HPDE6-E6E7 (cell line): ENCODE data around the gene NT5C2.
A peak's percentile ranks its signal among the peaks of the same experiment; 100 is the strongest.
"Not testable (repeated sequence)": the region's sequence is repeated elsewhere in the genome, so short reads cannot be mapped to it uniquely, and the experiment has no call there.

Source experiments
- DNase-seq: peaks from one replicate; pipeline ENCODE4 v3.0.0; 2011; ENCODE audit warnings: missing footprints; ENCODE audit errors: extremely low spot score

The NT5C2 gene

GRCh38 chr10:103193107-103193819, at the start of gene NT5C2:
Gene NT5C2 (minus strand): TSS chr10:103193272. CDS start chr10:103174958, 18,314 bp downstream.
- peak; percentile 60 for DNase-seq

GRCh38 chr10:103241262-103242011, 48.4 kb upstream of the NT5C2 start:
- peak; percentile 86 for DNase-seq

- peak; percentile 49 for DNase-seq
Measured at GRCh38 chr10:103238506-103239252, 45.6 kb upstream of the NT5C2 start.

- DNase-seq = no peak
Measured at GRCh38 chr10:103235775-103236174, 42.7 kb upstream of the NT5C2 start.

GRCh38 chr10:103232772-103233488, 39.9 kb upstream of the NT5C2 start:
- no peak for DNase-seq

GRCh38 chr10:103232131-103232673, 39.1 kb upstream of the NT5C2 start:
- DNase-seq = no peak

- DNase-seq = peak; percentile 58
Measured at GRCh38 chr10:103231047-103231551, 38.0 kb upstream of the NT5C2 start.

- no peak for DNase-seq
Measured at GRCh38 chr10:103227416-103227815, 34.3 kb upstream of the NT5C2 start.

GRCh38 chr10:103225939-103226338, 32.9 kb upstream of the NT5C2 start:
- DNase-seq = no peak

GRCh38 chr10:103224721-103225120, 31.6 kb upstream of the NT5C2 start:
- DNase-seq = not testable (repeated sequence)

- no peak for DNase-seq
Measured at GRCh38 chr10:103224133-103224532, 31.1 kb upstream of the NT5C2 start.

- DNase-seq = not testable (repeated sequence)
Measured at GRCh38 chr10:103216362-103216761, 23.3 kb upstream of the NT5C2 start.

GRCh38 chr10:103215601-103216000, 22.5 kb upstream of the NT5C2 start:
- DNase-seq = no peak

GRCh38 chr10:103210262-103210661, 17.2 kb upstream of the NT5C2 start:
- DNase-seq = not testable (repeated sequence)

GRCh38 chr10:103207643-103208042, 14.6 kb upstream of the NT5C2 start:
- DNase-seq = not testable (repeated sequence)

GRCh38 chr10:103207141-103207540, 14.1 kb upstream of the NT5C2 start:
- DNase-seq = no peak

GRCh38 chr10:103206715-103207114, 13.6 kb upstream of the NT5C2 start:
- not testable (repeated sequence) for DNase-seq

- not testable (repeated sequence) for DNase-seq
Measured at GRCh38 chr10:103205401-103205800, 12.3 kb upstream of the NT5C2 start.

GRCh38 chr10:103204353-103205255, 11.5 kb upstream of the NT5C2 start:
- no peak for DNase-seq

- DNase-seq = no peak
Measured at GRCh38 chr10:103203466-103203865, 10.4 kb upstream of the NT5C2 start.
